ENCODE results near the gene ACBD4. TPM values are rescaled to one million over a fixed set of nuclear protein-coding genes. Genes with fewer than 3 reads are reported as not detected.
A peak's percentile ranks its signal among the peaks of the same experiment; 100 is the strongest.

The ACBD4 gene
- total and polyA plus RNA-seq, 2 of the 13 experiments (the other 11 are each of a cell fraction or from before 2014, with no cell fraction given) = 16.1 to 26.9 TPM

GRCh38 chr17:45086391-45086790 is 49.1 kb upstream of the ACBD4 start:
- BruUV-seq (replicated peaks) = no TSS peak
- ChIA-PET CTCF (ENCODE audit: low intra/inter-chr PET ratio, low total read pairs) (no interaction called here), POLR2A (interaction anchor here (0.6 kb wide), 1 partner anchor 14 kb away, joined by 3 read pairs; no protein-coding TSS in a partner anchor)
- 95% methylated on average over 4 of the region's 4 CpGs for WGBS (ENCODE audit: low lambda C conversion rate)
- H3K79me2 ChIP-seq (ENCODE audit: insufficient read depth, low read length) = no peaks in the 10 kb centered on the region
- peak overlapping the region; percentile 19 for H3K27ac ChIP-seq (ENCODE audit: extremely low read length, insufficient read depth, low read length)
- DNase-seq (ENCODE audit: low spot score) (no peak), FAIRE-seq (no peak), ATAC-seq (no peak)
- H3K4me3 ChIP-seq (replicated peaks in 1 of 3; ENCODE audit: insufficient read depth in 1 of 3, low read depth in 2 of 3, low read length in 3 of 3) = no peak overlapping the region
- no peak overlapping the region for H2AFZ ChIP-seq (ENCODE audit: low read length)
- TF ChIP-seq ATF4 (CRISPR knock-in tag; IDR thresholded peaks at IDR 0.05) (no peak), RELA (CRISPR knock-in tag; IDR thresholded peaks at IDR 0.05) (no peak), NBN (conservative IDR thresholded peaks at IDR 0.05) (no peak), ZBTB26 (CRISPR knock-in tag; IDR thresholded peaks at IDR 0.05; ENCODE audit: borderline replicate concordance) (no peak), CENPBD1 (CRISPR knock-in tag; IDR thresholded peaks at IDR 0.05; ENCODE audit: borderline replicate concordance, low read depth) (no peak), PRDM10 (CRISPR knock-in tag; IDR thresholded peaks at IDR 0.05; ENCODE audit: low read depth) (no peak)
- no peaks in the 10 kb centered on the region for H3K9me3 ChIP-seq (ENCODE audit: low read length)
- no peak overlapping the region for H3K9ac ChIP-seq (ENCODE audit: insufficient read depth, low read depth, low read length)
- H3K4me1 ChIP-seq (ENCODE audit: insufficient read depth, low read length) = peaks cover 18% of the 10 kb centered on the region
- H4K20me1 ChIP-seq (ENCODE audit: insufficient read depth, low read length) = no peaks in the 10 kb centered on the region
- H3K36me3 ChIP-seq (replicated peaks in 1 of 2; ENCODE audit: control insufficient read depth in 1 of 2, insufficient read depth in 2 of 2, low read length in 2 of 2) = peaks cover 43 to 83% of the 10 kb centered on the region in 2 experiments
- H3K27me3 ChIP-seq (ENCODE audit: control insufficient read depth in 1 of 2, insufficient read depth in 2 of 2, low read length in 2 of 2) = no peaks in the 10 kb centered on the region
- in situ Hi-C loops (cut with HindIII; ENCODE audit: extremely low pct_ligation_motif_present, low pct_unique_long_range_greater_than_20kb) (no loop called here), intact Hi-C loops (cut with micrococcal nuclease; ENCODE audit: unreplicated experiment) (no loop called here)
- no peak overlapping the region for H3K4me2 ChIP-seq (ENCODE audit: low read depth, low read length)
